NCI-H2171 (cell line): ENCODE data around the gene PCDHGA12.
"Not testable (repeated sequence)": the region's sequence is repeated elsewhere in the genome, so short reads cannot be mapped to it uniquely, and the experiment has no call there.

ENCODE experiments used
- DNase-seq: peaks from one replicate; lab custom pipeline; 2025; lab: John Stamatoyannopoulos, UW

PCDHGA12 gene

GRCh38 chr5:141407790-141408505 lies 22.4 kb upstream of the PCDHGA12 start, which contains the start of gene PCDHGB6:
Gene PCDHGB6, plus strand, starts transcription at chr5:141408021. Its CDS starts 182 bp downstream, at chr5:141408203.
- not testable (repeated sequence) for DNase-seq

GRCh38 chr5:141409598-141410306 lies 20.6 kb upstream of the PCDHGA12 start:
- no peak for DNase-seq

- DNase-seq, result no peak
Measured at GRCh38 chr5:141411575-141411974, 18.7 kb upstream of the PCDHGA12 start.

- DNase-seq, result peak; percentile 47
Measured at GRCh38 chr5:141412854-141413539, 17.3 kb upstream of the PCDHGA12 start, which contains the start of gene PCDHGA10. Gene PCDHGA10, plus strand, starts transcription at chr5:141412987. Its CDS starts 189 bp downstream, at chr5:141413176.

GRCh38 chr5:141413540-141414069 lies 16.7 kb upstream of the PCDHGA12 start:
- no peak for DNase-seq

- not testable (repeated sequence) for DNase-seq
Measured at GRCh38 chr5:141414548-141415274, 15.6 kb upstream of the PCDHGA12 start.

- DNase-seq, result not testable (repeated sequence)
Measured at GRCh38 chr5:141415275-141415618, 15.1 kb upstream of the PCDHGA12 start.

GRCh38 chr5:141417494-141418172 lies 12.7 kb upstream of the PCDHGA12 start, which contains the start of gene PCDHGB7:
Gene PCDHGB7, plus strand, starts transcription at chr5:141417677. Its CDS starts 183 bp downstream, at chr5:141417860.
- DNase-seq, result not testable (repeated sequence)

GRCh38 chr5:141419074-141419880 lies 11.0 kb upstream of the PCDHGA12 start:
- no peak for DNase-seq

- no peak for DNase-seq
Measured at GRCh38 chr5:141420855-141421488, 9.3 kb upstream of the PCDHGA12 start, which contains the start of gene PCDHGA11. Gene PCDHGA11, plus strand, starts transcription at chr5:141421051. Its CDS starts 177 bp downstream, at chr5:141421228.

GRCh38 chr5:141421489-141421855 lies 8.8 kb upstream of the PCDHGA12 start:
- DNase-seq, result no peak

- no peak for DNase-seq
Measured at GRCh38 chr5:141422742-141423291, 7.5 kb upstream of the PCDHGA12 start.

- no peak for DNase-seq
Measured at GRCh38 chr5:141427783-141428426, 2.4 kb upstream of the PCDHGA12 start.

GRCh38 chr5:141431286-141431685 lies 979 bp downstream of the PCDHGA12 start:
- DNase-seq, result no peak

GRCh38 chr5:141432308-141432707 lies 2.0 kb downstream of the PCDHGA12 start:
- DNase-seq, result not testable (repeated sequence)

- DNase-seq, result not testable (repeated sequence)
Measured at GRCh38 chr5:141432726-141433125, 2.4 kb downstream of the PCDHGA12 start.

- DNase-seq, result no peak
Measured at GRCh38 chr5:141434006-141434405, 3.7 kb downstream of the PCDHGA12 start.

- no peak for DNase-seq
Measured at GRCh38 chr5:141437221-141437620, 6.9 kb downstream of the PCDHGA12 start.
